PC-9 (cell line): ENCODE measurements around the gene ESR1.

ENCODE experiments used
- EZH2 ChIP-seq: fragments of 200-600 bp; sonication (generic); IDR thresholded peaks from 2 replicates; pipeline ENCODE4 v1.8.0; 2017; ENCODE audit warnings: antibody characterized with exemption, low read depth
- TF ChIP-seq, protein P1 (sequence below): fragments of 200-600 bp; sonication (generic); conservative IDR thresholded peaks from 2 replicates; pipeline ENCODE4 v1.6.1; 2017; ENCODE audit warnings: mixed run types, antibody characterized with exemption, mild to moderate bottlenecking, moderate library complexity

- TF ChIP-seq, protein P1, sequence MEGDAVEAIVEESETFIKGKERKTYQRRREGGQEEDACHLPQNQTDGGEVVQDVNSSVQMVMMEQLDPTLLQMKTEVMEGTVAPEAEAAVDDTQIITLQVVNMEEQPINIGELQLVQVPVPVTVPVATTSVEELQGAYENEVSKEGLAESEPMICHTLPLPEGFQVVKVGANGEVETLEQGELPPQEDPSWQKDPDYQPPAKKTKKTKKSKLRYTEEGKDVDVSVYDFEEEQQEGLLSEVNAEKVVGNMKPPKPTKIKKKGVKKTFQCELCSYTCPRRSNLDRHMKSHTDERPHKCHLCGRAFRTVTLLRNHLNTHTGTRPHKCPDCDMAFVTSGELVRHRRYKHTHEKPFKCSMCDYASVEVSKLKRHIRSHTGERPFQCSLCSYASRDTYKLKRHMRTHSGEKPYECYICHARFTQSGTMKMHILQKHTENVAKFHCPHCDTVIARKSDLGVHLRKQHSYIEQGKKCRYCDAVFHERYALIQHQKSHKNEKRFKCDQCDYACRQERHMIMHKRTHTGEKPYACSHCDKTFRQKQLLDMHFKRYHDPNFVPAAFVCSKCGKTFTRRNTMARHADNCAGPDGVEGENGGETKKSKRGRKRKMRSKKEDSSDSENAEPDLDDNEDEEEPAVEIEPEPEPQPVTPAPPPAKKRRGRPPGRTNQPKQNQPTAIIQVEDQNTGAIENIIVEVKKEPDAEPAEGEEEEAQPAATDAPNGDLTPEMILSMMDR, result no peak
- no peak for TF ChIP-seq EZH2
These were observed 62.9 kb downstream of the ESR1 start for GRCh38 chr6:151870375-151870774.
